ENCODE results near the gene PDCD1.
A peak's percentile ranks its signal among the peaks of the same experiment; 100 is the strongest.

Gene PDCD1

GRCh38 chr2:241895427-241895711 lies 36.7 kb upstream of the PDCD1 start:
- DNase-seq, result no peak

GRCh38 chr2:241894681-241895426 lies 36.2 kb upstream of the PDCD1 start:
- DNase-seq, result no peak

- DNase-seq, result no peak
These were observed 35.5 kb upstream of the PDCD1 start for GRCh38 chr2:241894056-241894641.

GRCh38 chr2:241893265-241893664 lies 34.6 kb upstream of the PDCD1 start:
- no peak for DNase-seq

- no peak for DNase-seq
These were observed 33.8 kb upstream of the PDCD1 start for GRCh38 chr2:241892299-241893137.

GRCh38 chr2:241891988-241892298 lies 33.2 kb upstream of the PDCD1 start:
- DNase-seq, result peak; percentile 51

GRCh38 chr2:241891315-241891987 lies 32.8 kb upstream of the PDCD1 start:
- peak; percentile 50 for DNase-seq

- no peak for DNase-seq
These were observed 32.0 kb upstream of the PDCD1 start for GRCh38 chr2:241890524-241891235.

- peak; percentile 4 for DNase-seq
These were observed 29.9 kb upstream of the PDCD1 start for GRCh38 chr2:241888641-241889040.

GRCh38 chr2:241887806-241888522 lies 29.3 kb upstream of the PDCD1 start:
- DNase-seq, result no peak

- no peak for DNase-seq
These were observed 28.2 kb upstream of the PDCD1 start for GRCh38 chr2:241886840-241887447.

- no peak for DNase-seq
These were observed 27.4 kb upstream of the PDCD1 start for GRCh38 chr2:241885946-241886643.

GRCh38 chr2:241885291-241885945 lies 26.7 kb upstream of the PDCD1 start:
- peak; percentile 22 for DNase-seq

- no peak for DNase-seq
These were observed 26.2 kb upstream of the PDCD1 start for GRCh38 chr2:241884951-241885290.

GRCh38 chr2:241882091-241882625 lies 23.5 kb upstream of the PDCD1 start:
- DNase-seq, result peak; percentile 57

GRCh38 chr2:241880311-241881073 lies 21.8 kb upstream of the PDCD1 start:
- DNase-seq, result peak; percentile 33

- DNase-seq, result no peak
These were observed 20.6 kb upstream of the PDCD1 start for GRCh38 chr2:241879326-241879725.

GRCh38 chr2:241877989-241878970 lies 19.6 kb upstream of the PDCD1 start:
- DNase-seq, result peak; percentile 66

All from NCI-H69 (cell line).